Ammon's horn (tissue), 1 donor: ENCODE measurements around the gene ADARB2.
A peak's percentile ranks its signal among the peaks of the same experiment; 100 is the strongest.

Experiments
- DNase-seq: peaks from one replicate; pipeline ENCODE4 v3.0.0-alpha.2; 2016; ENCODE audit warnings: low spot score

ADARB2 gene

DNA sequence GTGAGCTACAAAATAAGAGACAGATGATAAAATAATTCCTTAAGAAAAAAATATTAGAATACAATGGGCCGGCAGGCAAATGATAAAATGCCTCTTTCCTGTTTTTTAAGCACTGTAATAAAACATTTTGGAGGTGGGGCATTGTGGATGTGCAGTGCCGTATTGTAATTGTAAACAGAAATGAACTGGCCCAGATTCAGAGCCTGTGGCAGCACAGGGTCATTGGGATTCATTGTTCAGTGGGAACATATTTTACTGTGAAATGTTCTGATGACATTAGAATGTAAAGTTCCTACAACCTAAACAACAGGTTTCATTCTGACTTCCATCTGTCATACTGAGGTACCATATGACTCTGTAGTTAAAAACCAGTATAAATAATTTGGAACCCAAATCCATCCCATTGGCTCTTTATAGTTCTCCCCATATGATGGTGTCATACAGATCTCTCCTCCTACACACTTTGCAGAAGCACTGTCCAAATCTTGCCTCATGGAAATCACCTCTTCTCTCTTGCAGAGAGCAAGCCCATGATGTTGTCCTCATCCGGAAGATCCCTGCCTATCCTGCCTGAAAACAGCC lies 416.5 kb downstream of the ADARB2 start:
- no peak for DNase-seq

- DNase-seq, result no peak
Measured at GRCh38 chr10:1316809-1317143, 420.5 kb downstream of the ADARB2 start.

GRCh38 chr10:1316121-1316808 lies 421.1 kb downstream of the ADARB2 start:
- peak; percentile 67 for DNase-seq

- no peak for DNase-seq
Measured at GRCh38 chr10:1315178-1315577, 422.1 kb downstream of the ADARB2 start.

GRCh38 chr10:1311726-1312125 lies 425.6 kb downstream of the ADARB2 start:
- no peak for DNase-seq

DNA sequence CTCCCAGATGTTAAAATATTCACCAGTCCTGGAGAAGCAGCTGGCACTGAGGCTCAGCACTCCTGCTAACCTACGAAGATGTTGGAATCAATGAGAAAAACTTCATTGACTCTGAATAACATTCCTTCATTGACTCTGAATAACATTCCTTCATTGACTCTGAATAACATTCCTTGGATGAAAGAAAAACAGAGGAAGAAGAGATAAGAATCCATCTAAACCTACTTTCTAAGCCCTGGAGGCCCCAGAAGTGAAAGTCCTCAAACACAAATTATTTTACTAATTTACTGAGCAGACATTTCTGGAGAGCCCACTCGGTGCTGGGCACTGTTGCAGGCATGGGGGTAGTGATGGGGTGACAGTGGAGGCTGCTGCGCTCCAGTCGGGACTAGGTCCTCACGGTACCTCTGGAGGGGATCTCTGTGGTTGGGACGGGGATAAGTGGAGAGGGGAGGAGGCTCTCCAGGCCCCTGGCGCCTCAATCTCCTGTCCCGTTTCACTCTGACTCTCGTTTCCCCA lies 427.0 kb downstream of the ADARB2 start:
- no peak for DNase-seq

GRCh38 chr10:1309617-1310270 lies 427.6 kb downstream of the ADARB2 start:
- no peak for DNase-seq

DNA sequence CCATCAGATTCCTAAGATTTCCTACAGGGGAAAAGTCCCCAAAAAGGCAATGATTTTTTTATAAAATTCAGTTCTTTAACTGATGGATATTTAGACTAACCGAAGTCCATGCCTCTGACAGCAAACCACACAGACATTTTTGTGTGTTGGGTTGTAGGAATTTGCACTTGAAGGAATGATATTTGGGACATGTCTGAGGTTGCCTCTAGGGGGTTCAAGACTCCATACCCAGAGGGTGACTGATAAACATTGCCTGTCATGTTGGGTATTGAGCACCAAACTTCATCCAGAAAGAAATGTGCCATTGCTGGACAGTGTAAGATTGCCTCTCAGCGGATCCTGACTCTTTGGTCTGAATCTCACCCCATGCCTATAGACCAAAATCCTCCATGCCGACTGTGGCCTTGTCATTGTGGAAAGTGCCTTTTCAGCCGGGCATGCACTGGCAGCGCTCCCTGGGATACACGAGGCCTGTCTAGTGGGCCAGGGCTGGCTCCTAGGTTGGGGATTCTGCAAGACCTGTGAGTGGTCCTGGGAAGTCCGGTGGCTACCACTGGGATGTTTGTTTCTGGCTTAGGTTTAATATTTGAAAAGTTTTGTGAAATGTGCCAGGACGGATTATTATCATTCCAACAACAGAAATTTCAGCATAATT lies 428.2 kb downstream of the ADARB2 start:
- DNase-seq, result no peak

DNA sequence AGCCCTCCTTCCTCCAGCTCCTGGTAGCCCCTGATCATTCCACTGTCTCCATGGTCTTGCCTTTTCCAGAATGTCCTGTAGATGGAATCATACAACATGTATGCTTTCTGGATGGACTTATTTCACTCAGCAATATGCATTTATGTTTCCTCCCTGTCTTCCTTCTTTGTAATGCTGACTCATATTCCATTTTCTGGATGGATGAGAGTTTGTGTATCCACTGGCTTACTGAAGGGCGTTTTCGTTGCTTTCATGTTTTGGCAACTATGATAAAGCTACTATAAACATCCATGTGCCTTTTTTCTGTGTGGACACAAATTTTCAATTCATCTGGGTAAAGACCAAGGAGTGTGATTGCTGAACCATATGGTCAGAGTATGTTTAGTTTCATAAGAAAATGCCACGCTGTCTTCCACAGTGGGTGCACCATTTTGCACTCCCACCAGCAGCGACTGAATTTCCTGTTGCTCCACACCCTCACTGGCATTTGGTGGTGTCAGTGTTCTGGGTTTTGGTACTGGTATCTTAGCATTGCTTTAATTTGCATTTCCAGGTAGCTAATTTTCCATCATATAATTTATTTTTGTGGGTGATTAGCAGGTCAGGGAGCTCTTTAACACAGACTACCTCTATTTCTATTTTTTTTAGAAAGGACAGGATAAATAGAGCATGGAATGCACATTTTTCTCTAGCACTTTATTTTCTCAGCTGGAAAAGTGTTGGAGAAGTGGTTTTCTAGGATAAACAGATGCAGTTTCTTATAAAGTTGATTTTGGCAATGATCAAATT lies 429.0 kb downstream of the ADARB2 start:
- DNase-seq, result no peak

DNA sequence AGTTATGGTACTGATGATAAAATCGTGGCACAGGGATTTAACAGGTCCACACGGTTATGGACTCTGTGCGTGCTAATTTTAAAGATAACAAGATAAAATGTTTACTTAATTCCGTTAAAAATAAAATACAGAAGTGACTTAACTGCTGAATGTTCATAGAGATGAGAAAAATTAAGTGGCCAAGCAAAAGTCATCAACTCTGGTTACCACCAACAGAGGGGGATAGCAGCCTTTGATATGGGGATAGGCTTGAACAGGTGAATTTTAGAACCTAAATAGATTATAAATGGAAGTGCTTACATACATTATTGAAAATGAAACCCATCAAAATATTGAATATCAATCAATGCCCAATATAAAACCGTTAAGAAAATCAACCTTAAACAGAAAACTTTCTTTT lies 436.2 kb downstream of the ADARB2 start:
- no peak for DNase-seq

- no peak for DNase-seq
Measured at GRCh38 chr10:1300218-1300617, 437.1 kb downstream of the ADARB2 start.

GRCh38 chr10:1299041-1299726 lies 438.1 kb downstream of the ADARB2 start:
- DNase-seq, result no peak

- DNase-seq, result peak; percentile 57
Measured at GRCh38 chr10:1297566-1298301, 439.6 kb downstream of the ADARB2 start.

DNA sequence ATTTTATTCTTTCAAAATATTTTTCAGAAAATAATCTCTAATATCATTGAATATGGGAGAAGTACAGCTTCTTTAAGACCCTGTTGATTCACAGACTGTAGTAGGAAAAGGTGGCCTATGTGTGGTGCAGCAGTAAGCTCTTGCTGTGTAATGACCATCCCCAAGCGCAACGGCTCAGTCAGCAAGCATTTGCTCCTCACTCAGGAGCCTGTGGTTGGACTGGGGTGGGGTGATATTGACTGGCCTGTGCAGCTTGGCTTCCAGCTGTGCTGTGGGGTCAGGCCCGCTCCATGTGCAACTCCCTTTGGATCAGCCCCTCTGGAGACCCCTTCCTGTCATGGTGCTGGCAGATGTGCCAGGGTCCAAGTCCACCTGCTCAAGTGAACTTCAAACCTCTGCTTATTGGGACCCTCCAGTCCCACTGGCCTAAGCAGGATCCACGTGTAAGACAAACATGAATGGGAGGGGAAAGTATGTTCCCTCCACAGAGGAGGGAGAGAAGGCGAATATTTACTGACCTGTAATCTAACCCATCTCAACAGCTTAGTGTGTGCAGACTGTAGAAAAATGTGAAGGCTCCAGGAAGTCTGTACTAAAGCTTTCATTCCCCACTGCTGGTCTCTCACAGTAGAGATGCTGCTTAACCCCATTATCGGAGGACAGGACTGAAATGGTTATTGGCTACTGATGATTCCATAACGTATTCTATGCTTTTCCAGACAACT lies 441.4 kb downstream of the ADARB2 start:
- no peak for DNase-seq

DNA sequence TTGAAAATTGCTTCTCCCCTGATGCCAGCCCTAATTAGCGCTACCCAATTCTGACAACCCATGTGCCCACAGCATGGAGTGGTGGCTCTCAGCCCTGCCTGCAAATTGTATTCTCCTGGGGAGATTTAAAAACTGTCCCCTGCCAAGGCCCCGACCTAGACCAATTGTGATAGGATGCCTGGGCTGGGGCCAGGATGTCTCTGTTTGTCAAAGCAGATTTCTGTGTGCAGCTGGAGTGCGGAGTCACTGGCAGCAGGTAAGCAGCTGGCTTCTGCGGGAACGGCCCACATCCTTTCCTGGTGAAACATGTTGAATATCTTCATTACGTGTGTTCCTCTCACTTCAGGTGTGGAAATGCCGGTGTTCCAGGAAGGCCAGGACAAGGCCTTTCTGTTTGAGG lies 442.6 kb downstream of the ADARB2 start:
- no peak for DNase-seq

- peak; percentile 80 for DNase-seq
Measured at GRCh38 chr10:1293636-1294435, 443.5 kb downstream of the ADARB2 start.

- DNase-seq, result peak; percentile 53
Measured at GRCh38 chr10:1293157-1293556, 444.2 kb downstream of the ADARB2 start.

GRCh38 chr10:1292611-1293031 lies 444.7 kb downstream of the ADARB2 start:
- DNase-seq, result no peak
